GM12878 (cell line): ENCODE measurements around the gene CDH1. TPM values are rescaled to one million over a fixed set of nuclear protein-coding genes. Genes with fewer than 3 reads are reported as not detected.
A peak's percentile ranks its signal among the peaks of the same experiment; 100 is the strongest.
"Not testable (repeated sequence)": the region's sequence is repeated elsewhere in the genome, so short reads cannot be mapped to it uniquely, and the experiment has no call there.

Experiments used
- ATAC-seq: fragments of 200-7000 bp; cut with Tn5 transposase; 3 replicates; pipeline ENCODE4 v1.9.1; 2020; ENCODE audit warnings: mild to moderate bottlenecking, moderate library complexity
- BruUV-seq: library from RNA; stranded (reverse); fragments of 400-500 nt; replicated peaks from 2 replicates; lab custom pipeline; 2021; lab: Mats Ljungman, UMichigan
- CTCF ChIA-PET: fragments of 300-600 bp; sonication (Branson Sonifier 250); formaldehyde crosslinking; extraction: SDS; loops from one replicate; lab custom pipeline; 2021; ENCODE audit warnings: inconsistent platforms; lab: Yijun Ruan, JAX
- POLR2A ChIA-PET: fragments of 350-600 bp; formaldehyde crosslinking; extraction: SDS; loops from one replicate; lab custom pipeline; 2021; ENCODE audit warnings: inconsistent platforms; lab: Charles Lee
- RAD21 ChIA-PET: fragments of 300-600 bp; sonication (Branson Sonifier 250); formaldehyde crosslinking; loops from one replicate; lab custom pipeline; 2023; ENCODE audit warnings: antibody characterized with exemption; ENCODE audit not compliant: unreplicated experiment; lab: Charles Lee
- SMC1A ChIA-PET: fragments of 300-600 bp; sonication (Branson Sonifier 250); formaldehyde crosslinking; loops from one replicate; lab custom pipeline; 2023; ENCODE audit not compliant: unreplicated experiment, uncharacterized antibody; lab: Charles Lee
- DNase-seq: peaks from one replicate; pipeline ENCODE4 v3.0.0-alpha.2; 2011; ENCODE audit warnings: low read depth, low spot score
- FAIRE-seq: peaks from 3 replicates; lab custom pipeline; 2011; peaks lifted over from hg19 to GRCh38; lab: Jason Lieb, UNC
- H2AFZ ChIP-seq: 2 replicates; pipeline ENCODE4 v1.6.0; 2011; ENCODE audit warnings: low read depth, low read length, control low read depth; ENCODE audit not compliant: control insufficient read depth
- H3K27ac ChIP-seq: 2 replicates; pipeline ENCODE4 v1.5.1; 2011; ENCODE audit warnings: control low read depth; ENCODE audit not compliant: control insufficient read depth, insufficient read depth
- H3K27me3 ChIP-seq, 2 experiments: replicated peaks in 1 of 2; 2 replicates each; pipeline versions ENCODE4 v1.6.0 to v1.6.1; 2011; ENCODE audit warnings: low read length in 1 of 2; ENCODE audit not compliant: control insufficient read depth in 2 of 2, insufficient read depth in 2 of 2
- H3K36me3 ChIP-seq, 2 experiments: 2 replicates each; pipeline ENCODE4 v1.5.1; 2011; ENCODE audit warnings: low read length in 1 of 2; ENCODE audit not compliant: control insufficient read depth in 2 of 2, insufficient read depth in 2 of 2
- H3K4me1 ChIP-seq: 2 replicates; pipeline ENCODE4 v1.6.1; 2011; ENCODE audit warnings: mild to moderate bottlenecking, low read length, moderate library complexity, mixed read lengths; ENCODE audit not compliant: control insufficient read depth, insufficient read depth
- H3K4me2 ChIP-seq: 2 replicates; pipeline ENCODE4 v1.6.0; 2011; ENCODE audit warnings: control low read depth; ENCODE audit not compliant: control insufficient read depth, insufficient read depth
- H3K4me3 ChIP-seq: fragments of 200-600 bp; sonication (generic); 2 replicates; pipeline ENCODE4 v1.5.1; 2016
- H3K79me2 ChIP-seq: 2 replicates; pipeline ENCODE4 v1.6.0; 2011; ENCODE audit warnings: low read length; ENCODE audit not compliant: control insufficient read depth, insufficient read depth
- H3K9ac ChIP-seq: 2 replicates; pipeline ENCODE4 v1.8.0; 2011; ENCODE audit warnings: low read length, control low read depth, mixed read lengths; ENCODE audit not compliant: control insufficient read depth, insufficient read depth
- H3K9me3 ChIP-seq: replicated peaks from 3 replicates; pipeline ENCODE4 v1.5.1; 2011; ENCODE audit warnings: mild to moderate bottlenecking, low read length; ENCODE audit not compliant: control insufficient read depth, insufficient read depth
- H4K20me1 ChIP-seq: 2 replicates; pipeline ENCODE4 v1.6.0; 2011; ENCODE audit not compliant: control insufficient read depth, insufficient read depth
- BHLHE40 ChIP-seq, 2 experiments: fragments of 450-650 bp in 1 of 2; IDR thresholded peaks; 2 replicates each; pipeline ENCODE4 v1.6.1; 2011 to 2017; ENCODE audit warnings: low read depth in 2 of 2, borderline replicate concordance in 1 of 2, improper control_type of control experiment in 1 of 2, low read length in 1 of 2, mild to moderate bottlenecking in 1 of 2
- HDAC2 ChIP-seq: fragments of 200-600 bp; sonication (generic); IDR thresholded peaks from 2 replicates; pipeline ENCODE4 v1.6.1; 2017
- POLR2A ChIP-seq: IDR thresholded peaks from 2 replicates; pipeline ENCODE4 v1.6.1; 2011; ENCODE audit warnings: low read depth, mild to moderate bottlenecking, low read length
- RUNX3 ChIP-seq: IDR thresholded peaks from 2 replicates; pipeline ENCODE4 v1.6.1; 2012; ENCODE audit warnings: low read length, inconsistent platforms
- SRF ChIP-seq, 2 experiments: IDR thresholded peaks; 2 replicates each; pipeline ENCODE4 v1.6.1; 2011; ENCODE audit warnings: low read depth in 2 of 2, low read length in 2 of 2, mild to moderate bottlenecking in 1 of 2, moderate library complexity in 1 of 2
- WGBS: methylation state at CpG from one replicate; pipeline ENCODE4 v1.1.6; 2016; ENCODE audit warnings: low lambda C conversion rate; ENCODE audit not compliant: insufficient replicate concordance, insufficient coverage; ENCODE audit errors: missing lambda C conversion rate; 5-methylcytosine and 5-hydroxymethylcytosine counted together
- in situ Hi-C: fragments of 300-500 bp; cut with MboI; formaldehyde crosslinking; loops from 9 replicates; pipeline ENCODE4 v1.14.3; 2018; ENCODE audit warnings: mixed read lengths
- intact Hi-C: fragments of 100-400 bp; cut with micrococcal nuclease; formaldehyde crosslinking; loops from one replicate; pipeline ENCODE4 v1.14.2; 2022; ENCODE audit not compliant: unreplicated experiment
- polyA plus RNA-seq, 11 experiments: library from polyadenylated mRNA; depleted of rRNA in 4 of 11; unstranded in 6 of 11; stranded (reverse) in 5 of 11; fragments of >200 nt; fragmentation: Nextera tagmentation in 4 of 11; fragmentation: Illumina TruSeq in 1 of 11; extraction: Ambion mirVana in 4 of 11; extraction: Trizol in 1 of 11; gene quantifications; 1 replicate in 1 of 11; 2 replicates in 10 of 11; pipeline versions ENCODE4 v1.2.1 to v1.2.3, GENCODE V29; 2011 to 2016; ENCODE audit warnings: inconsistent platforms in 2 of 11, missing spikeins in 2 of 11, low read depth in 1 of 11
- total RNA-seq, 4 experiments: library from RNA; depleted of rRNA in 3 of 4; stranded (reverse); fragments of >200 nt in 3 of 4; fragmentation: Illumina TruSeq in 1 of 4; extraction: Trizol in 1 of 4; gene quantifications; 2 replicates each; pipeline versions ENCODE4 v1.2.1 to v1.2.3, GENCODE V29; 2013 to 2021

The CDH1 gene
- total and polyA plus RNA-seq, 10 of the 15 experiments (the other 5 are each of a cell fraction or from before 2014, with no cell fraction given): 2.2 to 30.6 (median 17.7) TPM

GRCh38 chr16:68839831-68840230 lies 102.7 kb downstream of the CDH1 start:
- Histone ChIP-seq H3K4me2 (no peak overlapping the region), H3K27me3 (no peaks in the 10 kb centered on the region), H3K9ac (no peak overlapping the region), H4K20me1 (no peaks in the 10 kb centered on the region), H3K36me3 (no peaks in the 10 kb centered on the region), H3K9me3 (no peaks in the 10 kb centered on the region), H2AFZ (no peak overlapping the region), H3K4me3 (no peak overlapping the region), H3K4me1 (no peaks in the 10 kb centered on the region), H3K79me2 (peaks cover 11% of the 10 kb centered on the region), H3K27ac (no peak overlapping the region)
- 75% methylated on average over 4 of the region's 4 CpGs for WGBS
- FAIRE-seq (no peak), ATAC-seq (no peak), DNase-seq (no peak)
- no TSS peak for BruUV-seq
- intact Hi-C loops (loop anchor here (5.0 kb wide), 1 partner anchor 593 kb away; the partner anchor contains the start of gene PLA2G15), in situ Hi-C loops (loop anchor here (5.0 kb wide), 1 partner anchor 282 kb away; no protein-coding TSS in a partner anchor)
- ChIA-PET RAD21 (no interaction called here), POLR2A (no interaction called here), SMC1A (interaction anchor here (1.1 kb wide), 1 partner anchor 24 kb away, joined by 3 read pairs; no protein-coding TSS in a partner anchor), CTCF (interaction anchor here (0.6 kb wide), 1 partner anchor 621 kb away, joined by 5 read pairs; no protein-coding TSS in a partner anchor)
- TF ChIP-seq POLR2A (no peak), HDAC2 (no peak), BHLHE40 (IDR thresholded peaks at IDR 0.05; ENCODE audit: borderline replicate concordance in 1 of 2, low read depth in 2 of 2, low read length in 1 of 2) (no peak), RUNX3 (no peak)

DNA sequence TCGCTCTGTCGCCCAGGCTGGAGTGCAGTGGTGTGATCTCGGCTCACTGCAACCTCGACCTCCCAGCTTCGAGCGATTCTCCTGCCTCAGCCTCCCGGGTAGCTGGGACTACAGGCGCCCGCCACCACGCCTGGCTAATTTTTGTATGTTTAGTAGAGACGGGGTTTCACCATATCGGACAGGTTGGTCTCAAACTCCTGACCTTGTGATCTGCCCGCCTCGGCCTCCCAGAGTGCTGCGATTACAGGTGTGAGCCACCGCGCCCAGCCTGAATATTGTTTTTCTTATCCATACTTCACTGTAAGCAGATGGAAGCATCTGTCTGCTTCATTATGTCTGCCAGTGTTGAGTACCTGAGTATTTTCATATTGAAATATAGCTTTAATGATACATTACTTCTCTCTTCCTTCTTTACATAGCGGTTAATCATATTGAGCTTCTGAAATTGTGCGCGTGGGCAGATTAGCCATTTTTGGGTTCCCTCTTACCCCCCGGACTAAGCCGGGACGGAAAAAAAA lies 105.9 kb downstream of the CDH1 start:
- ATAC-seq, H3K9me3 ChIP-seq, H3K36me3 ChIP-seq, POLR2A ChIA-PET, BruUV-seq, H3K27me3 ChIP-seq, DNase-seq, H4K20me1 ChIP-seq, H3K4me1 ChIP-seq: not testable (repeated sequence)
- FAIRE-seq: peak; percentile 54
- in situ Hi-C loops: loop anchor here (5.0 kb wide), 1 partner anchor 279 kb away; no protein-coding TSS in a partner anchor
- intact Hi-C loops: loop anchor here (5.0 kb wide), 1 partner anchor 596 kb away; the partner anchor contains the start of gene PLA2G15
- Histone ChIP-seq H3K27ac (peak overlapping the region; percentile 91; the same call in 1 of the 2 replicates), H3K4me2 (peak overlapping the region; percentile 96), H3K79me2 (peaks cover 11% of the 10 kb centered on the region), H3K9ac (peak overlapping the region; percentile 94), H3K4me3 (peak overlapping the region; percentile 88), H2AFZ (peak overlapping the region; percentile 95)
- RAD21 ChIA-PET: interaction anchor here (1.0 to 1.6 kb wide), 2 partner anchors 42 to 313 kb away, joined by 3 to 5 read pairs; no protein-coding TSS in a partner anchor
- CTCF ChIA-PET: interaction anchor here (0.9 to 1.5 kb wide), 6 partner anchors 10 to 322 kb away, joined by 3 to 5 read pairs (median 3); no protein-coding TSS in a partner anchor
- SMC1A ChIA-PET: interaction anchor here (0.6 to 2.5 kb wide), 6 partner anchors 11 to 281 kb away, joined by 3 to 9 read pairs (median 3); no protein-coding TSS in a partner anchor
- 0 out of 4 replicates have a peak, but pooled peaks of 1 of the 2 experiments have one; percentile 40 for TF ChIP-seq SRF (IDR thresholded peaks at IDR 0.05; ENCODE audit: low read depth in 2 of 2, low read length in 2 of 2)
- WGBS: 47% methylated on average over 23 of the region's 23 CpGs
